GM04503 (cell line): ENCODE data around the gene THTPA.

Experiments used
- DNase-seq: peaks from one replicate; pipeline ENCODE4 v3.0.0-alpha.2; 2012; ENCODE audit warnings: low read depth

Gene THTPA

GRCh38 chr14:23551266-23552028 lies 4.6 kb upstream of the THTPA start, which contains the start of gene ZFHX2:
ZFHX2 (minus strand) TSS chr14:23551765; CDS start chr14:23535325, 16,440 bp downstream.
- no peak for DNase-seq

GRCh38 chr14:23555533-23555881 lies 564 bp upstream of the THTPA start:
- no peak for DNase-seq

DNA sequence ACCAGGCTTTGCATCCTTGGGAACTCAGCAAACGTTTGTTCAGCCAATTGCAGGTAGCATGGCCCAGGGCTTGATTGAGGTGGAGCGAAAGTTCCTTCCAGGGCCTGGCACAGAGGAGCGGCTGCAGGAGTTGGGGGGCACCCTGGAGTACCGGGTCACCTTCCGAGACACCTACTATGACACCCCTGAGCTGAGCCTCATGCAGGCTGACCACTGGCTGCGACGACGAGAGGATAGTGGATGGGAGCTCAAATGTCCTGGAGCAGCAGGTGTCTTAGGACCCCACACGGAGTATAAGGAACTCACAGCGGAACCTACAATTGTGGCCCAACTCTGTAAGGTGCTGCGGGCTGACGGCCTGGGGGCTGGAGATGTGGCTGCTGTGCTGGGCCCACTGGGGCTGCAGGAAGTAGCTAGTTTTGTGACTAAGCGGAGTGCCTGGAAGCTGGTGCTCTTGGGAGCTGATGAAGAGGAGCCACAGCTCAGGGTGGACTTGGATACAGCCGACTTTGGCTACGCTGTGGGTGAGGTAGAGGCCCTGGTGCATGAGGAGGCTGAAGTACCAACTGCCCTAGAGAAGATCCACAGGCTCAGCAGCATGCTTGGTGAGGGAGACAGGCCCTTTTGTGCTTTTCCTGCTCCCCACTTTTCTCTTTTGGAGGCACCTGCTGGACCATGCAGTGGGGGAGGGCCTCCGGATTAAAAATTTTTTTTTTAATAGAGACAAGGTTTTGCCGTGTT lies 799 bp downstream of the THTPA start:
- no peak for DNase-seq

- DNase-seq: no peak
Observed at GRCh38 chr14:23557521-23557920, 1.4 kb downstream of the THTPA start.

GRCh38 chr14:23557946-23558345 lies 1.9 kb downstream of the THTPA start:
- DNase-seq: no peak

- no peak for DNase-seq
Observed at GRCh38 chr14:23558346-23559009, 2.4 kb downstream of the THTPA start.

DNA sequence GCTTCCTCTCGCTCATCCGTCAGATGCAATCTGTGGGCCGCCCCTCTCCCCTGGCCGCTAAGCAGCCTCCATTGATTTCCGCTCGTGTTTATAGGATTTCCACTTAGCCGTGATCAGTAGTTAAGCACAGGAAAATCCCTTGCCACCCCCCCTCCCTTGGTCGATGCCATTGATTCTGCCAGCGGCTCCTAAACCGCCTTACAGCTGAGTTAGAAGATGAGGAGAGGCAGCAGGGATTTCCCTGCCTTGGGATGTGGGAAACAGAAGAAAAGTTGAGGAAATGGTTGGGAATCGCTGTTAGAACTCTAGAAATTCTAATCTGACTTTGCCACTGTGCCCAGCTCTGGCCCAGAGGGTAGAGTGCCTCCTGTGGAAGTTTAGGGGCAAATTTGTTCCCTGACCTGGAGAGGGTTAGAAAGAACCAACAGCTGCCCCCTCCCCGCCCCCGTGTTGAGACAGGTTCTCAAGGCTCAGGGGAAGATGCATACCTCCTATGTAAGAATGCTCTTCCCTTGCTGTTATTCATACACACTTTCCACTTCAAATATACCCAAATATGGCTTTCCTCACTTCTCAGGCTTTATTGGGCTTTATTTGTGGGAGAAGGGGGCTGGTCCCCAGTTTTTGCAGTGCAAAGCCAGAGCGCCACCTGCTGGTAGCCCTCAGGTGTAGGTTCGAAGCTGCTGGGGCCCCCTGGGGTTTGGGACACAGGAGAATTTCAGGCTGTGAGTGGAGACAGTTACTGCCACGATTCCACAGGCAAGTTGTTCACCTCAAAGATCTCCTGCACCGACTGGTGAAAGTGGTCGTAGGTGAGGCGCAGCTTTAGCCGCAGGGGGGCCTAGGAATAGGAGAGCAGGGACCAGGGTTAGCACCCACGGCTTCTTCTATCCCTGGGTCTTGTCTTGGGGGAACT lies 3.2 kb downstream of the THTPA start:
- no peak for DNase-seq

- DNase-seq: no peak
Observed at GRCh38 chr14:23559926-23560520, 4.0 kb downstream of the THTPA start.

DNA sequence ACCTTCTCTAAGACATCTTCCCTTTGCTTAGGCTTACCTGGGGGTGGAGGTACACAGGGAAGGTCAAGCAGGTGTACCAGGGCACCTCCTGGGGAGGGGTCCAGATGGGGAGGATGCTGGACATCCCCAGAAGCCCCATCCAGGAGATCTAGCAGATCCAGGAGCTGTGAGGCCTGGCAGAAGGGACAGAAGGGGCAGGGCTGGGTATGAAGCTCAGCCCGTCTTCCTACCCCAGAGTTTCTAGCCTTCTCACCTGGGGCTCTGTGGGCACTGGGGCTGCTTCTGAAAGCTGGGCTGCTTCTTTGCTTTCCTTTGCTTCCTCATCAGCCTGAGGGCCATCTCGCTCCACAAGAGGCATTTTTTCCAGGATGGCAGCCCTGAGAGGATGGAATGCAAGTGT lies 5.2 kb downstream of the THTPA start:
- no peak for DNase-seq

GRCh38 chr14:23561873-23562821 lies 6.1 kb downstream of the THTPA start:
- DNase-seq: no peak

DNA sequence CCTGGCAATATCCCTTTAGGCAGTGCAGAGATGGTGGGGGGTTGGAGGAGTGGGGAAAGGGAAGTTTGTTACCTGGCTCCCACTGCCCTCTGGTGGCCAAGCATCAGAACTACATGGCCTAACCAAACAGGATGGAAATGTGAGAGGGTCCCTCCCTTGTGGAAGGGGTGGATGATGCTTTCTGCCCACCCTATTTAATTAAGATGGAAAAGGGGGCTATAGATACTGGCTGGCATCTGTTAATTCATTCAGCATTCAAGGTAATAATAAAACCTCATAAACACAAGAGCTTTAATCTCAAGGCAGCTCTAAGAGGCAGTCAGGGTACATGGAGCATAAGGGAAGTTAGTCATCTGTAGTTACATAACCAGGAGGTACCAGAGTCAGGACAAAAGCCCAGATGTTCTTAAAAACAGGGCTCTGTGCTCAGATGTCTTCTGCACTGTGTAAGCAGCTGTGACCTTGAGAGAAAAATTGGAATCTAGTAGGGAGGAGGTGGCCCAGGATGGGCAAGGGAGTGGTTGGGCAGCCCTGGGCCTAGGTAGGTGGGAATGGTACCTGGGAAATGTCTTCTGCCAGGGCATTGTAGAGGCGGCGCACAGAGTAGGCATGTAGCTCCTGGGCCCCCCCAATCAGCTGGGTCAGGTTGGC lies 6.9 kb downstream of the THTPA start:
- no peak for DNase-seq

DNA sequence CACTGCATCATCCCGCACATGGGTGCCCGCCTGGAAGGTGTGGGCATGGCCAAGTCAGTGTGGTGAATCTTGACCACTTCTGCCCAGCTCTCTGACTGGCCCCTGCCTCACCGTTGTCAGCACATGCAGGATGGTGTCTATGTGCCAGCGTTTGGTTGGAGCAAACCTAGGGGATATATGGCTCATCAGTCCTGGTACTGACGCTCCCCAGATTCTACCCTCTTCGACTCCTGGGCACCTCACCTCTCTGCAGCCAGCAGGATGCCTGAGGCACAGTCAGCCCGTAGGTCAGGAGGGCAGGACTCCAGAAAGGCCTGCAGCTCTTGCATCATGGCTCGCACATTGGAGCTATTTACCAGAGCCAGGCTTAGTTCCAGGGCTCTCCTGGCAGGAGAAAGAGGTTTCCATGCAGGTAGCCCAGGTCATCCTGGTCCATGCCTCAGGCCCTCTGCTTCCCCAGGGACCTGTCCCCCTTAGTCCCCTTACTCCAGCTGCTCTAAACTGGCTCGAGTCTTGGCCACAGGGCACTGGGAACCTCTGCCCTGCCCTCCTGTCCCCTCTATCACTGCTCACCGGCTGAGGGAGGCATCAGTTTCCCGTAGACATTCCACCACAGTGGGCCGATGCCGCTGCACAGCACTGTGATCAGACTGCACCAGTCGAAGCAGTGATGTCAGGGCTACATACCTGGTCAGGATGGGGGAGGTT lies 7.6 kb downstream of the THTPA start:
- no peak for DNase-seq

- DNase-seq: no peak
Observed at GRCh38 chr14:23564181-23564812, 8.2 kb downstream of the THTPA start.

- DNase-seq: no peak
Observed at GRCh38 chr14:23564876-23565275, 8.8 kb downstream of the THTPA start.

- no peak for DNase-seq
Observed at GRCh38 chr14:23565626-23566025, 9.6 kb downstream of the THTPA start.

- no peak for DNase-seq
Observed at GRCh38 chr14:23566112-23566777, 10.2 kb downstream of the THTPA start.

DNA sequence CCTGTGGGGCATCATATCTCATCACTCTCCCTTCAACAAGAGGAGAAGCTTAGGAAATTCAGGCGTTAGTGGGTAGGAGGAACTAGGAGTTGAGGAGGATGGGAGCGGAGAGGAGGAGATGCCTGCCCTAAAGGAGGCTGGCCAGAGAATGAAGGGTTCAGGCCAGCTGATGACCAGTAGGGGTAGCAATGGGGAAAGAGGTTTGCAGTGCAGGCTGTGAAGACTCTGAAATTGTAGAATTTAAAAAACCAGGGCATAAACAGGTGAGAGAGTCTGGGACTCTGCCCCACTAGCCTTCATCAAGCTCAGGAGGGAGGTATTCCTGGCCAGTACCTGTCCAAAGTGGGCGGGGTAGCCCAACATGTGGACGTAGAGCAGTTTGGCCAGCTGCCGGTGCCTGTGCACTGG lies 10.7 kb downstream of the THTPA start:
- no peak for DNase-seq
